ENCODE data around the gene COG4.

- TF ChIP-seq REST (IDR thresholded peaks at IDR 0.05; ENCODE audit: insufficient read depth in 1 of 2, low read depth in 2 of 2, low read length in 1 of 2) (no peak), POLR2AphosphoS5 (IDR thresholded peaks at IDR 0.05; ENCODE audit: low read depth, low read length) (no peak), CTCF (IDR thresholded peaks at IDR 0.05) (no peak), TCF7L2 (IDR thresholded peaks at IDR 0.05; ENCODE audit: low read depth, low read length) (no peak)
Observed at GRCh38 chr16:70548936-70549335, 25.6 kb upstream of the COG4 start.
